NCI-H524 (cell line): ENCODE data around the gene ZNF823.
"Not testable (repeated sequence)": the region's sequence is repeated elsewhere in the genome, so short reads cannot be mapped to it uniquely, and the experiment has no call there.

Experiments used
- DNase-seq, 2 experiments: peaks; one replicate each; lab custom pipeline; 2025; lab: John Stamatoyannopoulos, UW

Gene ZNF823

GRCh38 chr19:11680689-11681302, 58.0 kb downstream of the ZNF823 start:
- no peak for DNase-seq

GRCh38 chr19:11678504-11678903, 60.2 kb downstream of the ZNF823 start:
- DNase-seq: no peak

- not testable (repeated sequence) for DNase-seq
These were observed 61.8 kb downstream of the ZNF823 start for GRCh38 chr19:11676661-11677600.

DNA sequence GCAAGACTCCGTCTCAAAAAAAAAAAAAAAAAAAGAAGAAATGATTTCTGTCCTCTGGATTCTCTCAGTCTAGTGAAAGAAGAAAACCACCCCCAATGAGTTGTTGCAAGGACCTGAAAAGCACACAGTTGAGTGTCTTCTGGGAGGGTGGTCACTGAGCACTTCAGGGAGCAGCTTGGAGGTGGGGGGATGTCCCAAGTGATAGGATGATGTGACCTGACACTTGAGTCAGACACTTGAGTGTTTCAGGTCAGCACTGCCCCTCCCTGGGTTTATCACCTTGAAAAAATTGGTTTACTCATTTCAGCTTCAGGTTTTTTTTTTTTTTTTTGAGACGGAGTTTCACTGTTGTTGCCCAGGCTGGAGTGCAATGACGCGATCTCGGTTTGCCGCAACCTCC, 63.2 kb downstream of the ZNF823 start:
- no peak for DNase-seq

- no peak for DNase-seq
These were observed 64.7 kb downstream of the ZNF823 start for GRCh38 chr19:11674067-11674492.

DNA sequence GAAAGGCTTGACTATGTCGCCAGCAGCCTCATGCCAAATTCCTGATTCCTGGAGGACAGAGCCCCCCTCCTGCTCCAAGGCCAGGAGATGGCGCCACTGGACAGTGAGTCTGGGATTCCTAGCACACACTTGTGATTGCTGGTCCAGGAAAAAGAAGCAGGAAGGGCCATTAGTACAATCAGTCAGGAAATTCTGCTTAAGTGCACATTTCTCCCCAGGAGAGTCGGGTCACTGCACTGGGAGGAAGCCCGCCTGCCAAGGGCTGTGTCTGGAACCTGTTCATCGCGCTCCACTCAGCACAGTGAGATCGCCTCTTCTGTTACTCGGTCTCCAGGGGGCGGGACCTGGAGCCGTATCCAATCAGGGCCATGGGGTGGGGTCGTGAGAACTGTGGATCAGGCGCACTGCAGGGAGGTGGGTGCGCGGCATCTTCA, 65.1 kb downstream of the ZNF823 start:
- peak; percentile 37 to 48 for DNase-seq
